Measurements from ENCODE around the gene CCL19.

CCL19 gene

GRCh38 chr9:34659592-34660253, 31.4 kb downstream of the CCL19 start:
- DNase-seq: no peak

GRCh38 chr9:34658461-34658860, 32.6 kb downstream of the CCL19 start:
- DNase-seq: no peak

GRCh38 chr9:34656992-34657391, 34.1 kb downstream of the CCL19 start:
- no peak for DNase-seq

GRCh38 chr9:34655394-34655793, 35.7 kb downstream of the CCL19 start:
- no peak for DNase-seq

- DNase-seq: no peak
Observed at GRCh38 chr9:34654323-34655051, 36.6 kb downstream of the CCL19 start.

- no peak for DNase-seq
Observed at GRCh38 chr9:34653151-34654072, 37.7 kb downstream of the CCL19 start.

GRCh38 chr9:34652602-34653000, 38.5 kb downstream of the CCL19 start:
- no peak for DNase-seq

- peak; percentile 44 for DNase-seq
Observed at GRCh38 chr9:34651876-34652601, 39.0 kb downstream of the CCL19 start, which contains the start of gene IL11RA. TSS of gene IL11RA (plus strand) at chr9:34652185. CDS start at chr9:34655218, 3,033 bp downstream.

- peak; percentile 56 for DNase-seq
Observed at GRCh38 chr9:34651321-34651720, 39.8 kb downstream of the CCL19 start.

GRCh38 chr9:34650816-34651215, 40.3 kb downstream of the CCL19 start:
- DNase-seq: no peak

- no peak for DNase-seq
Observed at GRCh38 chr9:34648673-34649072, 42.4 kb downstream of the CCL19 start.

GRCh38 chr9:34647651-34648050, 43.4 kb downstream of the CCL19 start:
- DNase-seq: no peak

GRCh38 chr9:34647084-34647403, 44.0 kb downstream of the CCL19 start:
- no peak for DNase-seq

- DNase-seq: peak; percentile 30
Observed at GRCh38 chr9:34646211-34647083, 44.6 kb downstream of the CCL19 start, which contains the start of gene GALT. TSS of gene GALT (plus strand) at chr9:34646675. CDS start at chr9:34646705, 30 bp downstream.

- DNase-seq: no peak
Observed at GRCh38 chr9:34644766-34645314, 46.2 kb downstream of the CCL19 start.

GRCh38 chr9:34642679-34643078, 48.4 kb downstream of the CCL19 start:
- DNase-seq: no peak
